GM20000 (cell line): Measurements from ENCODE around the gene FAXDC2.
"Not testable (repeated sequence)": the region's sequence is repeated elsewhere in the genome, so short reads cannot be mapped to it uniquely, and the experiment has no call there.

Source experiments
- DNase-seq: peaks from one replicate; pipeline ENCODE4 v3.0.0; 2012; ENCODE audit warnings: low spot score
- TF ChIP-seq, protein P1 (sequence below): IDR thresholded peaks from 2 replicates; pipeline ENCODE4 v1.5.1; 2012; ENCODE audit warnings: mild to moderate bottlenecking, control low read depth; ENCODE audit errors: extremely low read depth, missing control alignments

FAXDC2 gene

DNA sequence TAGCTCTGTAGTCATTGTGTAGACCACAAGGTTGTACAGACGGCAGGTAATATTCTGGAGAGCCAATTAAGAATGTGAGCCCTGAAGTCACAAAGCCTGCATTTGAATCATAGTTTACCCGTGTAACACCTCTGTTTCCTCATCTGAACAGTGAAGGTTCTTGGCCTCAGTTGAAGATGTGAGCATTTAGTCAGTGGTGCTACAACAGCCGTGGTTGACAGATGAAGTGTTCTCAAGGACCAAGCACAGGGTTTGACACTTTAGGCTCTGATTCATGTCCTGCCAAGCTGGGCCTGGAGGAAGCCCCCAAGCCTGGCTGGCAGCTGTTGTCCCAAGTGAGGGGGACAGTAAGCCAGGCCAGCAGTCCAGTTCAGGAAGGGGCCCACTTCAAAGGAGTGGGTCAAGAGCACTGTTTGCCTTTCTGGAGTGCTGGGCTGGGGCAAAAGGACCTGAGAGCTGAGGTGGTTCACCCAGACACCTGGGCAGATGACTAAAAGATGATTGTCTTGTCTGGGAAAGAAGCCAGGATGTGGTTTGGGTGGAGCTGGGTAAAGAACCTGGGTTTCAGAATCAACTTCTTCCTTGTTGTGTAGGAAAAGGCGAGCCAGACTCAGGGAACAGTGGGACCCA lies 20.7 kb downstream of the FAXDC2 start:
- no peak for DNase-seq
- TF ChIP-seq, protein P1, sequence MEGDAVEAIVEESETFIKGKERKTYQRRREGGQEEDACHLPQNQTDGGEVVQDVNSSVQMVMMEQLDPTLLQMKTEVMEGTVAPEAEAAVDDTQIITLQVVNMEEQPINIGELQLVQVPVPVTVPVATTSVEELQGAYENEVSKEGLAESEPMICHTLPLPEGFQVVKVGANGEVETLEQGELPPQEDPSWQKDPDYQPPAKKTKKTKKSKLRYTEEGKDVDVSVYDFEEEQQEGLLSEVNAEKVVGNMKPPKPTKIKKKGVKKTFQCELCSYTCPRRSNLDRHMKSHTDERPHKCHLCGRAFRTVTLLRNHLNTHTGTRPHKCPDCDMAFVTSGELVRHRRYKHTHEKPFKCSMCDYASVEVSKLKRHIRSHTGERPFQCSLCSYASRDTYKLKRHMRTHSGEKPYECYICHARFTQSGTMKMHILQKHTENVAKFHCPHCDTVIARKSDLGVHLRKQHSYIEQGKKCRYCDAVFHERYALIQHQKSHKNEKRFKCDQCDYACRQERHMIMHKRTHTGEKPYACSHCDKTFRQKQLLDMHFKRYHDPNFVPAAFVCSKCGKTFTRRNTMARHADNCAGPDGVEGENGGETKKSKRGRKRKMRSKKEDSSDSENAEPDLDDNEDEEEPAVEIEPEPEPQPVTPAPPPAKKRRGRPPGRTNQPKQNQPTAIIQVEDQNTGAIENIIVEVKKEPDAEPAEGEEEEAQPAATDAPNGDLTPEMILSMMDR: no peak

DNA sequence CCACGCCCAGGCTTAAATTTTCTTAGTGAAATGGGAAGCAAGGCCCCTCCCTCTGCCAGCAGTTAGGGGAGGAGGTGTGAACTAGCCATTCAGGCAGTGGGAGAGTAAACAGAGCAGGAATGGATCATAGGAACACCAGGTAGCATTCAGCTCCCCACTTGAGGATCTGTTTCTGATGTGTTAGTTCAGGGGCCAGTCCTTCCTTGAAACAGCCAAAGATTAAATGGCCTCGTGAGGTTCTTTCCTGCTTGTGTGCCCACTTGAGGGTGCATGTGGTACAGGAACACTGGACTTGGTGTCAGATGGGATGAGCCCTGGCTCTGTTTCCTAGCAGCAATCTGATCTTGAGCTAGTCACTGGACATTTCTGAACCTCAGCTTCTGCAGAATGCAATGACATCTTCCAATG lies 21.2 kb downstream of the FAXDC2 start:
- no peak for DNase-seq

DNA sequence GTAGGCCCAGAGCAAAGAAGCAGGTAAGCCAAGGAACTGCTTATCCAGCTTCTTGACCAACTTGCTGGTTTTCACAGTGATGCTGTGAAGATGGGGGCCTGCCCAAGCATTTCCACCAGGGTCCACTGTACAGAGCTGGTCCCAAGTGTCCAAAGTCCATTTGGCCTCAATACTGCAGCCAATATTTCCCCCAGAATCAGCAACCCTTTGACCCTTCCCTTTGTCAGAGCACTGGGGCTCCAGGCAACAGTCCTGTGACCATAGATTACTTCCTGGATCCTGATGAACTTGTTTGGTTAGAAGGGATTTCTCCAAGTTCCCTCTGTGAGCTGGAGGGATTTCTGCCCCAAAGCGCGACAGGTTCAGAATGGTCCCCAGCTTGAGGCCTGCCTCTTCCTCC lies 26.3 kb downstream of the FAXDC2 start:
- no peak for DNase-seq
- TF ChIP-seq, protein P1: no peak

More for the DNA sequence above, 21.2 kb downstream of the FAXDC2 start:
- TF ChIP-seq, protein P1: no peak

DNA sequence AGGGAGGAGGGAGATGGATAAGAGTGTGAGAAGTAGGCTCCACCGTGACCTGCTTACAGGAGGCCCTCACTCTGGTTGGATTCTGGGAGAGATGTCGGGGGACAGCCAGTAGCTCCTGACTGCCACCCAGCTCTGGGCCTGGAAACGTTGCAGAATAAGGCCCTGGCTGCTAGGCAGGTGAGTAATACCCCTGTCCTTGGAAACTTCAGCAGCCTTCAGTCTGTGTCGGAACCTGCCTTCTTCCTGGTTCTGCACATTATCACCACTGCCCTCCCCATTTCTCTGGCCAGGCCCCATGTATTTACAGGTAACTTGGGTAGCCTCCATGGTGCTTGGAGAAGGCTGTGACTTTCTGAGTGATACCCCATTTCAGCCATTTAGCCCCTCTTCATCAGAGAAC lies 26.8 kb downstream of the FAXDC2 start:
- no peak for DNase-seq
- TF ChIP-seq, protein P1: no peak

DNA sequence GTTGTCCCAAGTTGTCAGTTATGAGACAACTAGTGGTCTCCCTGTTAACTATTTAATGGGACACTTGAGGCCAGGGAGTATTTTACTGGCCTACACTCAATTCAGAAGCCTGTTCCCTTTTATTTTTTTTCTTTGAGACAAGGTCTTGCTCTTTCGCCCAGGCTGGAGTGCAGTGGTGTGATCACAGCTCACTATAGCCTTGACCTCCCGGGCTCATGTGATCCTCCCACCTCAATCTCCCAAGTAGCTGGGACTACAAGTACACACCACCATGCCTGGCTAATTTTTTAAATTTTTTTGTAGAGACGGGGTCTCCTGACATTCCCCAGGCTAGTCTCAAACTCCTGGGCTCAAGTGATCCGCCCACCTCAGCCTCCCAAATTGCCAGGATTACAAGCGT lies 27.5 kb downstream of the FAXDC2 start:
- not testable (repeated sequence) for DNase-seq

DNA sequence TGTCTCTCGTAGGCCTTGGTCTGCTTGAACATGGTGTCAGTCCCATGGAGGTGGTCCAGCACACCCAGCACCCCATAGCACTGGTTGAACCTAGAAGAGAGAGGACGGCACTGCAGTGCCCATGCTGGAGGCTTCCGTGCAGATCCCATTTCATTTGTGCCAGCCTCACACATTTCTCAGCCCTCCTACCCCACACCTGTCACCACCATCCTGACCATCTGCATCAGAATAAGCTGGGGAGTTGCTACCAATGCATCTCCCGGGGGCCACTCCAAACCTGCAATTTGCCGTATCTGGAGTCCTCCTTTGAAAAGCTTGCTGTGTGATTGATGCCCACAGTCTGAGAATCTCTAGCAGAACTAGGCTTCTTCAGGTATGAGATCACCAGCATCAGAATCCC lies 30.0 kb downstream of the FAXDC2 start:
- no peak for DNase-seq
- TF ChIP-seq, protein P1: no peak

DNA sequence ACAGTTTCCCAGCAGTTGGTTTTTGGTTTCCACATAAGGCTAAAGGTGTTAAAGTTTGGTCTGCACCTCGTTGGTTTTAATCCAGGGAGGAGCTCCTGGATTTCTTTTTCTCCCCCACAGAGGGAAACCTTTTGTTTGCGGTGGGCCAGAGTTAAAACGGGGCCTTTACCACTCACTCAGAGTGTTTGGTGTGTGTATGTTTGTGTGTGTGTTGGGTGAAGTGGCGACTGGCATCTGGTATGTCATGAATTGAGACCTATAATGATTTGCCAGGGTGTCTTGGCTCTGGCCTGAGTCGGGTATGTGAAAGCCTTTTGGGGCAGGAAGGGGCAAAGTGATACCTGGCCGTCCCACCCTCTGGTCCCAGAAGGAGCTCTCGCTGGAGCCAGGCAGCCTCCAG lies 30.9 kb downstream of the FAXDC2 start:
- DNase-seq: no peak
- TF ChIP-seq, protein P1: no peak

DNA sequence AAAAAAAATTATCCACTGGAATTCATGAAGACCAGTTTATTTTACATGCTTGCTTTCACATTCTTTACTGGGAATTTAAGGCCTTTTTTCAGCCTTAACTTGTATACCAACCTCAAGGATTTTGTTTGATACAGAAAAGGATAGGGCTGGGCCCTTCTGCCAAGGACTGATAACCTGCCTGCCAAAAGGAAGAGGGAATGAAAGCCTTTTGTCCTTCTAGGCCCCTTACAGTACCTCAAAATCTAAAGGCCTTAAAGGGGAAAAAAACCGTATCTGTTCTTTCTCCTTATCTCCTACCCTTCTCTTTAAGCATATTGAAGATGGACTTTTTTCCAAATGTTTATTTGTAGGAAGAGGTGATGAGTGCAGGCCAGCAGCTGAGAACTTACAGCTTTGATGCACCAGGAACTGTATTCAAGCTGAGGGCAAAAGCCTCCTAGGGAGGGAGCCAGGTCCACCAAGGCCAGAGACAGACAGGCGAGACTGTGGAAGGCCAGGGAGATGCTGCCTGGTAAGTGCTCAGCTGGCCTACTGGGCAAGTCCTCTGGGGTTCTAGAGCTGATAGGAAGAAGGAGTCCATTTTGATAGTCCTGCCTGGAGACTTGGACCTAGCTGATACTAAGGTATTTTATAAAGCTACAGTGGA lies 31.8 kb downstream of the FAXDC2 start:
- no peak for DNase-seq
- TF ChIP-seq, protein P1: no peak
